Measurements from ENCODE around the gene KCNQ2. TPM values are rescaled to one million over a fixed set of nuclear protein-coding genes. Genes with fewer than 3 reads are reported as not detected.
"Not testable (repeated sequence)": the region's sequence is repeated elsewhere in the genome, so short reads cannot be mapped to it uniquely, and the experiment has no call there.

Gene KCNQ2
- total RNA-seq, 1 experiment from 2014 or later, result not detected

DNA sequence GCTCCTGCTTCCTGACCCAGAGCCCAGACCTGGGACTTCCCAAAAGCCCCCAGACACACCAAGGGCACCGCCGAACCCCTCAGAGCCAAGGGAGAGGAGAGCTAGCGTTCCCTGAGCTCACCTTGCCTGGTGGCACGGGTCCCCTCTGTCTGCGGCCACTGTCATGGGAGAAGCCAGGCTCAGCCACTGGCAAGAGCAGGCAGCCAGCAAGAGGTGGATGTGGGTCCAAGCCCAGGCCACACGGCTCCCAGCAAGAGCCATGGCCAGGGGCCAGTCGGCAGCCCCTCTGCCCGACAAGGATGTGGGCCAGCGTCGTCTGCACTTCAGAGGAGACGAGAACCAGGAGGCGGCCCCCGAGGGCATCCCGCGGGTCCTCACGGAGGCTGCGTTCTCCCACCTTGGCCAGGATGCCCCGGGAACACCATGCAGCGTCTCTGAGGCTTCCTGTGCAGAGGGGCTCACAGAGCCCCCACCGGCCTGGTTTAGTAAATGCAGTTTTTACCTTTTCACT is 46.0 kb upstream of the KCNQ2 start:
- BruUV-seq (replicated peaks), result no TSS peak
- no peak for DNase-seq (ENCODE audit: unreplicated experiment)
- Mint-ChIP-seq H3K9me3 (ENCODE audit: unreplicated experiment) (no peaks in the 10 kb centered on the region), H3K4me1 (ENCODE audit: insufficient read depth, unreplicated experiment) (no peaks in the 10 kb centered on the region), H3K4me3 (ENCODE audit: unreplicated experiment) (peak overlapping the region; percentile 36), H3K36me3 (ENCODE audit: insufficient read depth, unreplicated experiment) (peaks cover 19% of the 10 kb centered on the region), H3K27me3 (ENCODE audit: insufficient read depth, unreplicated experiment) (peaks cover 7% of the 10 kb centered on the region), H3K27ac (ENCODE audit: low read depth, unreplicated experiment) (no peak overlapping the region)
- TF ChIP-seq, protein P1, sequence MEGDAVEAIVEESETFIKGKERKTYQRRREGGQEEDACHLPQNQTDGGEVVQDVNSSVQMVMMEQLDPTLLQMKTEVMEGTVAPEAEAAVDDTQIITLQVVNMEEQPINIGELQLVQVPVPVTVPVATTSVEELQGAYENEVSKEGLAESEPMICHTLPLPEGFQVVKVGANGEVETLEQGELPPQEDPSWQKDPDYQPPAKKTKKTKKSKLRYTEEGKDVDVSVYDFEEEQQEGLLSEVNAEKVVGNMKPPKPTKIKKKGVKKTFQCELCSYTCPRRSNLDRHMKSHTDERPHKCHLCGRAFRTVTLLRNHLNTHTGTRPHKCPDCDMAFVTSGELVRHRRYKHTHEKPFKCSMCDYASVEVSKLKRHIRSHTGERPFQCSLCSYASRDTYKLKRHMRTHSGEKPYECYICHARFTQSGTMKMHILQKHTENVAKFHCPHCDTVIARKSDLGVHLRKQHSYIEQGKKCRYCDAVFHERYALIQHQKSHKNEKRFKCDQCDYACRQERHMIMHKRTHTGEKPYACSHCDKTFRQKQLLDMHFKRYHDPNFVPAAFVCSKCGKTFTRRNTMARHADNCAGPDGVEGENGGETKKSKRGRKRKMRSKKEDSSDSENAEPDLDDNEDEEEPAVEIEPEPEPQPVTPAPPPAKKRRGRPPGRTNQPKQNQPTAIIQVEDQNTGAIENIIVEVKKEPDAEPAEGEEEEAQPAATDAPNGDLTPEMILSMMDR (IDR thresholded peaks at IDR 0.05; ENCODE audit: unreplicated experiment), result no peak
- ChIA-PET CTCF (interaction anchor here (1.7 kb wide), 1 partner anchor 22 kb away, joined by 5 read pairs; no protein-coding TSS in a partner anchor), POLR2A (no interaction called here)
- intact Hi-C loops (cut with micrococcal nuclease), result no loop called here

DNA sequence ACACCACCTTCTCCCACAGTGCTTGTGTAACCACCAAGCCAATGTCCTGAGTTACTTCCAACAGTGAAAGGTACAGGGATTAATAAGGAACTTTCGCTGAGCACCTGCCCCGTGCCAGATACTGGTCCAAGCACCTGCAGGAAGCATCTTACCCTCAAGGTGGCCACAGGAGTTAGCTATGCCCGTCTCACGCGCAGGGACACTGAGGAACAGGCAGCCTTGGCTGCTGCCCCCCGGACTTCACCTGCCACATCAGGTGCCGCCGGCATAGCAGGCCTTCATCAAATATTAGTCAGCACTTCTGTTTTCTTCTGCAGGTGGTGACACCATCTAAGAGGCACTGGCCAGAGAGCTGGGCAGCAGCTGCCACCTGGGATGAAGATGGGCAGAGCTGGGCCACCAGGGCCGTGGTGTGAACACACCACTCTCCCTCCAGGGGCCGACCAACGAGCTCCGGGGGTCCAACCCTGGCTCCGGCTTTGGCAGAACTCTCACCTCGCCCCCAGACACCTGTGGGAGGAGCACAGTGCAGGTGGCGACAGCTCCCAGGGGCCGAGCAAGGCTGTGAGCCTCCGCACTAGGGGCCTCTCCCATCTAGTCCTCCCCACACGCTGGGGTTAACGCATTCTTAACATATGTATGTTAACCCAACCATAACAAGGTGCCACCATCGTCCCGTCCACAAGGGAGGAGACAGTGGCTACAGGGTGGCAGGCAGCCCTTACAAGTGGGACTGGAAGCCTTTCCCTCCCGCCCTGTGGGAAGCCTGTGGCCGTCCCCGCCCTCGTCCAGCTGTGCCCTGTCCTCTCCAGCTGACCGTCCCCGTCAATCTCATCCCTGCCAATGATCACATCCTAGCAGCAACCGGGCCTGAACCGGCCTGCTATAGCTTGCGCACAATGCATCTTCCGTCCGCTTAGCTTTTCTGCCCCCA is 45.2 kb upstream of the KCNQ2 start:
- intact Hi-C loops (cut with micrococcal nuclease), result no loop called here
- no TSS peak for BruUV-seq (replicated peaks)
- no peaks in the 10 kb centered on the region for H3K9me3 Mint-ChIP-seq (ENCODE audit: unreplicated experiment)
- no peak overlapping the region for H3K4me3 Mint-ChIP-seq (ENCODE audit: unreplicated experiment)
- no peak overlapping the region for H3K27ac Mint-ChIP-seq (ENCODE audit: low read depth, unreplicated experiment)
- H3K27me3 Mint-ChIP-seq (ENCODE audit: insufficient read depth, unreplicated experiment), result peaks cover 15% of the 10 kb centered on the region
- POLR2A ChIA-PET, result no interaction called here
- CTCF ChIA-PET, result interaction anchor here (0.6 to 1.7 kb wide), 3 partner anchors 21 to 141 kb away, joined by 3 to 5 read pairs (median 3); no protein-coding TSS in a partner anchor
- DNase-seq (ENCODE audit: unreplicated experiment), result no peak
- H3K4me1 Mint-ChIP-seq (ENCODE audit: insufficient read depth, unreplicated experiment), result no peaks in the 10 kb centered on the region
- H3K36me3 Mint-ChIP-seq (ENCODE audit: insufficient read depth, unreplicated experiment), result peaks cover 11% of the 10 kb centered on the region
- TF ChIP-seq, protein P1 (IDR thresholded peaks at IDR 0.05; ENCODE audit: unreplicated experiment), result no peak

DNA sequence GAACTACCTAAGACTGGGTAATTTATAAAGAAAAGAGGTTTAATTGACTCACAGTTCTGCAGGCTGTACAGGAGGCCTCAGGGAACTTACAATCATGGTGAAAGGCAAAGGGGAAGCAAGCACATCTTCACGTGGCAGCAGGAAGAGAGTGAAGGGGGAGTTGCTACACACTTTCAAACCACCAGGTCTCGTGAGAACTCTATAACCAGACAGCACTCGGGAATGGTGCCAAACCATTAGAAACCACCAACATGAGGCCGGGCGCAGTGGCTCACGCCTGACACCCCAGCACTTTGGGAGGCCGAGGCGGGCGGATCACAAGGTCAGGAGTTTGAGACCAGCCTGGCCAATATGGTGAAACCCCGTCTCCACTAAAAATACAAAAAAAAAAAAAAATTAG is 42.1 kb upstream of the KCNQ2 start:
- H3K4me1 Mint-ChIP-seq (ENCODE audit: insufficient read depth, unreplicated experiment); H3K4me3 Mint-ChIP-seq (ENCODE audit: unreplicated experiment); POLR2A ChIA-PET; H3K9me3 Mint-ChIP-seq (ENCODE audit: unreplicated experiment); H3K27ac Mint-ChIP-seq (ENCODE audit: low read depth, unreplicated experiment); DNase-seq (ENCODE audit: unreplicated experiment); H3K36me3 Mint-ChIP-seq (ENCODE audit: insufficient read depth, unreplicated experiment); BruUV-seq (replicated peaks); CTCF ChIA-PET; intact Hi-C loops (cut with micrococcal nuclease): not testable (repeated sequence)
- peaks cover 44% of the 10 kb centered on the region for H3K27me3 Mint-ChIP-seq (ENCODE audit: insufficient read depth, unreplicated experiment)

DNA sequence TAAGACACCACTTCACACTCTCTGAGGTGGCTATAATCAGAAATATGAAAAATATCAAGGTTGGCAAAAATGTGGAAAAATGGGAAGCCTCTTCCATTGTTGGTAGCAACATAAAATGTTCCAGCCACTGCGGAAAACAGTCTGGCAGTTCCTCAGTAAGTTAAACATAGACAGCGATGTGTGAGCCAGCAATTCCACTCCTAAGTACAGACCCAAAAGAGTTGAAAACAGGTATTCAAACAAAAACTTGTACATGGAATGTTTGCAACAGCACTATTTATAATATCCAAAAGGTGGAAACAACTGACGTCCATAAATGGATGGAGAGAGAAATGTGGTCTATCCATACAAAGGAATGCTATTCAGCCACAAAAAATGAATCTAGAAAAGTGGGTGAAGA is 40.8 kb upstream of the KCNQ2 start:
- peaks cover 51% of the 10 kb centered on the region for H3K27me3 Mint-ChIP-seq (ENCODE audit: insufficient read depth, unreplicated experiment)
- POLR2A ChIA-PET, result no interaction called here
- no peaks in the 10 kb centered on the region for H3K36me3 Mint-ChIP-seq (ENCODE audit: insufficient read depth, unreplicated experiment)
- H3K4me3 Mint-ChIP-seq (ENCODE audit: unreplicated experiment), result no peak overlapping the region
- no TSS peak for BruUV-seq (replicated peaks)
- no peak for DNase-seq (ENCODE audit: unreplicated experiment)
- H3K27ac Mint-ChIP-seq (ENCODE audit: low read depth, unreplicated experiment), result no peak overlapping the region
- TF ChIP-seq, protein P1 (IDR thresholded peaks at IDR 0.05; ENCODE audit: unreplicated experiment), result no peak
- intact Hi-C loops (cut with micrococcal nuclease), result no loop called here
- CTCF ChIA-PET, result no interaction called here
- no peaks in the 10 kb centered on the region for H3K9me3 Mint-ChIP-seq (ENCODE audit: unreplicated experiment)
- peaks cover 8% of the 10 kb centered on the region for H3K4me1 Mint-ChIP-seq (ENCODE audit: insufficient read depth, unreplicated experiment)
